ENCODE data around the gene RANBP3L. TPM values are rescaled to one million over a fixed set of nuclear protein-coding genes. Genes with fewer than 3 reads are reported as not detected.

The RANBP3L gene
- total and polyA plus RNA-seq, 2 of the 4 experiments (the other 2 are of a cell fraction), result not detected

DNA sequence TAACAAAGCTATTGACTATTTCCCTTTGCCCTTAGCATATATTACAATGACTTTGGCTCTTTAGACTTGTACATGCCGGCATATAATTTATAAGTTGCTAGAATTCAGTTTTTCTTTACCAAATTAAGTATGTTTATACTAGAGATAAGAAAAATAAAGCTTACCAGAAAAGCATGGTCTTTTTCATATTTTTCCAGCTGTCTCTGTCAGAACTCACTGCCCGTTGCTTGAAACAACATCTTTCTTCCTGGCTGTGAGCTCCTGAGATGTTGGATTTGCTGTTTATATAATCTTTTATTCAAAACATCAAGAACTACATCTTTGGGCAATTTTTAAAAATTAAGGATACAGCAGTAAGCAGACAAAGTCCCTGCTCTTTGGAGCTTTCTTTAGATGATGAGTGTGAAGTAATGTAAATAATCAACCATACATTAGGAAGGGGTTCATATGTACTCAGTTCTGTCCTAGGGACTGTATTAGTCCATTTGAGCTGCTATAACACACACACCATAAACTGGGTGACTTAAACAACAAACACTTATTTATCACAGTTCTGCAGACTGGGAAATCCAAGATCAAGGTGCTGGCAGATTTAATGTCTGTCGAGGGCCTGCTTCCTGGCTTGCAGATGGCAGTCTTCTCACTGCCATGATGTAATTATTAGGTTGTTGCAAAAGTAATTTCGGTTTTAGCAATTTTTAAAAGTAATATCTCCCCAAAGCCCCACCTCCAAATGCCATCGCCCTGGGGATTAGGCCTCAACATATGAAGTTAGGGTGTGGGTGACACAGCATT lies 45.4 kb upstream of the RANBP3L start:
- H3K79me1 ChIP-seq (ENCODE audit: low read depth in 1 of 2, low read length in 2 of 2), result no peaks in the 10 kb centered on the region
- TF ChIP-seq MXI1 (IDR thresholded peaks at IDR 0.05; ENCODE audit: borderline replicate concordance, low read depth, low read length) (no peak), RAD21 (IDR thresholded peaks at IDR 0.05; ENCODE audit: low read length) (no peak), POLR2A (IDR thresholded peaks at IDR 0.05; ENCODE audit: low read depth, low read length) (no peak), RFX5 (IDR thresholded peaks at IDR 0.05; ENCODE audit: low read depth, low read length) (no peak), NFE2L2 (IDR thresholded peaks at IDR 0.05; ENCODE audit: low read depth, low read length) (no peak), CEBPB (IDR thresholded peaks at IDR 0.05; ENCODE audit: low read depth, low read length) (no peak), CHD1 (IDR thresholded peaks at IDR 0.05; ENCODE audit: low read depth, low read length) (no peak)
- H4K20me1 ChIP-seq (ENCODE audit: insufficient read depth, low read length), result no peaks in the 10 kb centered on the region
- H3K36me3 ChIP-seq (ENCODE audit: control insufficient read depth, insufficient read depth, low read length), result no peaks in the 10 kb centered on the region
- no peak overlapping the region for H4K91ac ChIP-seq (ENCODE audit: insufficient read depth, low read depth, low read length)
- intact Hi-C loops (cut with micrococcal nuclease) (no loop called here), in situ Hi-C loops (cut with MboI; ENCODE audit: low sequenced_read_pairs) (no loop called here), dilution Hi-C loops (cut with HindIII; ENCODE audit: low sequenced_read_pairs, unreplicated experiment) (no loop called here)
- H3K18ac ChIP-seq (ENCODE audit: low read depth, low read length), result no peak overlapping the region
- H3K9me3 ChIP-seq (ENCODE audit: control insufficient read depth, insufficient read depth, low read length), result no peaks in the 10 kb centered on the region
- no peak overlapping the region for H2BK5ac ChIP-seq (ENCODE audit: low read depth, low read length, poor library complexity, severe bottlenecking)
- no peaks in the 10 kb centered on the region for H3K9me1 ChIP-seq (ENCODE audit: insufficient read depth, low read length)
- no peak overlapping the region for H3K4me2 ChIP-seq (ENCODE audit: low read depth, low read length)
- no TSS peak for BruUV-seq (replicated peaks)
- DNase-seq, result no peak
- H2BK15ac ChIP-seq (ENCODE audit: low read depth, low read length), result no peak overlapping the region
- CTCF ChIA-PET, result interaction anchor here (1.2 kb wide), 1 partner anchor 268 kb away, joined by 6 read pairs; no protein-coding TSS in a partner anchor
- H2AK5ac ChIP-seq (ENCODE audit: low read depth, low read length), result no peak overlapping the region
- H3K56ac ChIP-seq (ENCODE audit: extremely low read depth, insufficient read depth, low read length), result no peak overlapping the region
- no peak overlapping the region for H3K14ac ChIP-seq (replicated peaks; ENCODE audit: low read depth, low read length)
- no peak overlapping the region for H2AFZ ChIP-seq (replicated peaks; ENCODE audit: low read length, poor library complexity)
- H3K27ac ChIP-seq (ENCODE audit: insufficient read depth, low read length), result no peak overlapping the region
- POLR2A ChIA-PET (ENCODE audit: unreplicated experiment), result no interaction called here
- ATAC-seq (ENCODE audit: low read depth), result no peak
- no peak overlapping the region for H3K23ac ChIP-seq (ENCODE audit: low read depth, low read length)
- no peak overlapping the region for H2AK9ac ChIP-seq (replicated peaks; ENCODE audit: low read depth, low read length, poor library complexity)
- H3K4me3 ChIP-seq (ENCODE audit: insufficient read depth, low read depth, low read length), result no peak overlapping the region
- H4K5ac ChIP-seq (ENCODE audit: low read depth, low read length), result no peak overlapping the region
- H4K8ac ChIP-seq (ENCODE audit: low read depth in 2 of 2, low read length in 2 of 2), result no peak overlapping the region
- H2BK20ac ChIP-seq (ENCODE audit: low read depth, low read length), result no peak overlapping the region
- no peak overlapping the region for H3K9ac ChIP-seq (ENCODE audit: low read depth, low read length)
- H3K4ac ChIP-seq (ENCODE audit: low read depth, low read length), result no peak overlapping the region
- no CpG with 5 or more reads among the region's 5 CpGs for WGBS, 2 experiments (ENCODE audit: extremely low coverage in 2 of 2, insufficient read length in 1 of 2)
- H3K27me3 ChIP-seq (ENCODE audit: control insufficient read depth, insufficient read depth, low read length), result peaks cover 2% of the 10 kb centered on the region
- H3K4me1 ChIP-seq (ENCODE audit: control insufficient read depth, insufficient read depth, low read length), result no peaks in the 10 kb centered on the region
- H2BK120ac ChIP-seq (ENCODE audit: low read depth, low read length), result no peak overlapping the region

Measured in IMR-90 (cell line).